ENCODE measurements around the gene RAB1A. TPM values are rescaled to one million over a fixed set of nuclear protein-coding genes. Genes with fewer than 3 reads are reported as not detected.
"Not testable (repeated sequence)": the region's sequence is repeated elsewhere in the genome, so short reads cannot be mapped to it uniquely, and the experiment has no call there.

RAB1A gene
- total RNA-seq, 4 donors from 2014 or later = 72.6 to 101 (median 78.3) TPM

GRCh38 chr2:65130664-65131175 is 814 bp upstream of the RAB1A start:
- no peak for TF ChIP-seq POLR2A (IDR thresholded peaks at IDR 0.05)
- Histone ChIP-seq H3K27ac (peak overlapping the region; percentile 96 to 100 (median 100)), H3K36me3 (no peaks in the 10 kb centered on the region), H3K4me3 (peak overlapping the region; percentile 86 to 97 (median 92)), H3K9me3 (no peaks in the 10 kb centered on the region), H3K4me1 (peaks cover 16 to 38% (median 27%) of the 10 kb centered on the region in 3 donors), H3K27me3 (no peaks in the 10 kb centered on the region)
- intact Hi-C loops (cut with DNase I) = no loop called here
- DNase-seq = no peak
- WGBS, 2 donors = 10 to 12% methylated on average over 16 to 18 of the region's 19 CpGs

- no peak for DNase-seq
- TF ChIP-seq POLR2A (IDR thresholded peaks at IDR 0.05) (no peak), CTCF (IDR thresholded peaks at IDR 0.05) (no peak)
- Histone ChIP-seq H3K9me3 (no peaks in the 10 kb centered on the region), H3K27me3 (no peaks in the 10 kb centered on the region), H3K4me1 (peaks cover 16 to 51% (median 39%) of the 10 kb centered on the region in 3 donors), H3K27ac (peak overlapping the region; percentile 96 to 100 (median 100)), H3K4me3 (peak overlapping the region; percentile 86 to 97 (median 92)), H3K36me3 (no peaks in the 10 kb centered on the region)
- intact Hi-C loops (cut with DNase I) = loop anchor here (10.0 kb wide), 1 partner anchor 55 kb away; no protein-coding TSS in a partner anchor
- 1% methylated on average over 7 to 8 of the region's 29 CpGs for WGBS, 2 donors
Measured at GRCh38 chr2:65129286-65129825, 550 bp downstream of the RAB1A start.

- 4 to 8% methylated on average over 8 of the region's 8 CpGs for WGBS, 2 donors
Measured at GRCh38 chr2:65128297-65129190, 1.4 kb downstream of the RAB1A start.

GRCh38 chr2:65125457-65125856 is 4.4 kb downstream of the RAB1A start:
- not testable (repeated sequence) for H3K27me3 ChIP-seq, H3K4me3 ChIP-seq, H3K36me3 ChIP-seq, DNase-seq, H3K9me3 ChIP-seq
- 41 to 51% methylated on average over 7 of the region's 7 CpGs for WGBS, 2 donors
- peak overlapping the region in 2 of 4 donors; percentile 38 to 58 for H3K27ac ChIP-seq
- H3K4me1 ChIP-seq = peaks cover 19 to 72% (median 52%) of the 10 kb centered on the region in 3 donors
- intact Hi-C loops (cut with DNase I) = loop anchor here (10.0 kb wide), 1 partner anchor 51 kb away; no protein-coding TSS in a partner anchor

More at GRCh38 chr2:65128297-65129190, 1.4 kb downstream of the RAB1A start:
- Histone ChIP-seq H3K27me3 (no peaks in the 10 kb centered on the region), H3K4me3 (peak overlapping the region; percentile 86 to 97 (median 92)), H3K4me1 (peaks cover 18 to 59% (median 40%) of the 10 kb centered on the region in 3 donors), H3K27ac (peak overlapping the region; percentile 96 to 100 (median 100)), H3K9me3 (no peaks in the 10 kb centered on the region), H3K36me3 (no peaks in the 10 kb centered on the region)
- TF ChIP-seq POLR2A (IDR thresholded peaks at IDR 0.05) (no peak), CTCF (IDR thresholded peaks at IDR 0.05) (no peak)
- intact Hi-C loops (cut with DNase I) = loop anchor here (10.0 kb wide), 1 partner anchor 54 kb away; no protein-coding TSS in a partner anchor
- DNase-seq = no peak

- 71 to 86% methylated on average over 7 of the region's 7 CpGs for WGBS, 2 donors
- no peak for TF ChIP-seq POLR2A (IDR thresholded peaks at IDR 0.05)
- TF ChIP-seq CTCF (IDR thresholded peaks at IDR 0.05) = no peak
Measured at GRCh38 chr2:65122313-65122712, 7.6 kb downstream of the RAB1A start.

More at GRCh38 chr2:65122313-65122712, 7.6 kb downstream of the RAB1A start:
- Histone ChIP-seq H3K27me3 (no peaks in the 10 kb centered on the region), H3K36me3 (no peaks in the 10 kb centered on the region), H3K4me3 (no peak overlapping the region), H3K9me3 (no peaks in the 10 kb centered on the region), H3K27ac (no peak overlapping the region), H3K4me1 (peaks cover 9 to 87% (median 42%) of the 10 kb centered on the region in 3 donors)
- intact Hi-C loops (cut with DNase I) = loop anchor here (10.0 kb wide), 1 partner anchor 48 kb away; no protein-coding TSS in a partner anchor
- DNase-seq = no peak

All from esophagus squamous epithelium (tissue), 5 donors.